Measurements from ENCODE around the gene ZNF512. TPM values are rescaled to one million over a fixed set of nuclear protein-coding genes. Genes with fewer than 3 reads are reported as not detected.
"Not testable (repeated sequence)": the region's sequence is repeated elsewhere in the genome, so short reads cannot be mapped to it uniquely, and the experiment has no call there.

The ZNF512 gene
- total RNA-seq, 5 donors from 2014 or later (not counting 1 experiment from before 2014, with no cell fraction given): 38.9 to 52.1 (median 49.7) TPM

DNA sequence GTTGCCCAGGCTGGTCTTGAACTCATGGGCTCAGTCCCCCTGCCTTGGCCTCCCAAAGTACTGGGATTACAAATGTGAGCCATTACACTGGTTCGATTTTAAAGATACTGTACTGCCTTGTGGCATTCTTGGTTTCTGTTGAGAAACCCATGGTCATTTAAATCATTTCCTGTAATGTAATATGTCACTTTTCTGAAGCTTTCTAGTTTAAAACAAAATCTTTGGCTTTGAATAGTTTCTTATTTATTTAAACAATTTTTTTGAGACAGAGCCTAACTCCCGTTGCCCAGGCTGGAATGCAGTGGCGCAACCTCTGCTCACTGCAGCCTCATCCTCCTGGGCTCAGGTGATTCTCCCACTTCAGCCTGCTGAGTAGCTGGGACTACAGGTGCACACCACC is 8.9 kb downstream of the ZNF512 start:
- ATAC-seq (replicated peaks in 1 of 4): no peak
- Histone ChIP-seq H3K36me3 (ENCODE audit: control insufficient read depth in 2 of 2, extremely low read depth in 1 of 2, insufficient read depth in 1 of 2, low read length in 1 of 2) (peaks cover 5 to 6% of the 10 kb centered on the region in 2 donors), H3K9me3 (peaks cover 5% of the 10 kb centered on the region), H3K4me1 (ENCODE audit: control insufficient read depth in 1 of 2, extremely low read depth in 1 of 2, insufficient read depth in 2 of 2, low read length in 2 of 2) (peaks cover 0 to 8% of the 10 kb centered on the region in 2 experiments), H3K4me3 (ENCODE audit: control insufficient read depth in 1 of 2, extremely low read depth in 1 of 2, low read length in 1 of 2) (no peak overlapping the region), H3K27me3 (replicated peaks in 1 of 2; ENCODE audit: control insufficient read depth in 2 of 2, extremely low read depth in 1 of 2, insufficient read depth in 2 of 2, low read length in 1 of 2) (no peaks in the 10 kb centered on the region), H3K27ac (ENCODE audit: low read length) (no peak overlapping the region)
- DNase-seq: no peak
- H3K4me1 Mint-ChIP-seq: peaks cover 29 to 48% (median 36%) of the 10 kb centered on the region in 3 donors
- peaks cover 0 to 28% (median 20%) of the 10 kb centered on the region in 3 donors for H3K9me3 Mint-ChIP-seq
- ChIA-PET POLR2A (interaction anchor here in 1 of 2 donors (0.6 kb wide), 1 partner anchor 1538 kb away, joined by 3 read pairs; no protein-coding TSS in a partner anchor), CTCF (interaction anchor here in 1 of 2 donors (0.7 kb wide), 1 partner anchor 27 kb away, joined by 5 read pairs; no protein-coding TSS in a partner anchor)
- H3K27ac Mint-ChIP-seq: no peak overlapping the region
- H3K27me3 Mint-ChIP-seq: no peaks in the 10 kb centered on the region
- peaks cover 57% of the 10 kb centered on the region for H3K36me3 Mint-ChIP-seq
- WGBS (ENCODE audit: insufficient coverage): no CpG with 5 or more reads among the region's 3 CpGs
- H3K4me3 Mint-ChIP-seq: no peak overlapping the region

- ATAC-seq (replicated peaks in 1 of 4) (no peak), DNase-seq (no peak)
- Mint-ChIP-seq H3K4me3 (no peak overlapping the region), H3K36me3 (peaks cover 55% of the 10 kb centered on the region), H3K27me3 (no peaks in the 10 kb centered on the region), H3K4me1 (peaks cover 33 to 50% (median 36%) of the 10 kb centered on the region in 3 donors), H3K27ac (no peak overlapping the region), H3K9me3 (peaks cover 0 to 28% (median 20%) of the 10 kb centered on the region in 3 donors)
- peaks cover 6 to 9% of the 10 kb centered on the region in 2 donors for H3K36me3 ChIP-seq (ENCODE audit: control insufficient read depth in 2 of 2, extremely low read depth in 1 of 2, insufficient read depth in 1 of 2, low read length in 1 of 2)
- CTCF ChIA-PET: interaction anchor here in 1 of 2 donors (0.6 to 0.7 kb wide), 2 partner anchors 103 to 106 kb away, joined by 4 to 6 read pairs; no protein-coding TSS in a partner anchor
- POLR2A ChIA-PET: interaction anchor here (0.7 kb wide), 2 partner anchors 30 to 161 kb away, joined by 4 to 6 read pairs; no protein-coding TSS in a partner anchor
- H3K27me3 ChIP-seq (replicated peaks in 1 of 2; ENCODE audit: control insufficient read depth in 2 of 2, extremely low read depth in 1 of 2, insufficient read depth in 2 of 2, low read length in 1 of 2): no peaks in the 10 kb centered on the region
- H3K4me3 ChIP-seq (ENCODE audit: control insufficient read depth in 1 of 2, extremely low read depth in 1 of 2, low read length in 1 of 2): no peak overlapping the region
- H3K27ac ChIP-seq (ENCODE audit: low read length): no peak overlapping the region
- peaks cover 2% of the 10 kb centered on the region for H3K9me3 ChIP-seq
- 100% methylated on average over 1 of the region's 2 CpGs for WGBS (ENCODE audit: insufficient coverage)
- H3K4me1 ChIP-seq (ENCODE audit: control insufficient read depth in 1 of 2, extremely low read depth in 1 of 2, insufficient read depth in 2 of 2, low read length in 2 of 2): peaks cover 0 to 8% of the 10 kb centered on the region in 2 experiments
These were observed 10.4 kb downstream of the ZNF512 start for GRCh38 chr2:27593240-27593639.

- Mint-ChIP-seq H3K4me1 (peaks cover 38 to 52% (median 41%) of the 10 kb centered on the region in 3 donors), H3K9me3 (peaks cover 0 to 28% (median 20%) of the 10 kb centered on the region in 3 donors), H3K36me3 (peaks cover 57% of the 10 kb centered on the region)
- H3K36me3 ChIP-seq (ENCODE audit: control insufficient read depth in 2 of 2, extremely low read depth in 1 of 2, insufficient read depth in 1 of 2, low read length in 1 of 2); H3K4me3 ChIP-seq (ENCODE audit: control insufficient read depth in 1 of 2, extremely low read depth in 1 of 2, low read length in 1 of 2); CTCF ChIA-PET; H3K27me3 Mint-ChIP-seq; POLR2A ChIA-PET; H3K27me3 ChIP-seq (replicated peaks in 1 of 2; ENCODE audit: control insufficient read depth in 2 of 2, extremely low read depth in 1 of 2, insufficient read depth in 2 of 2, low read length in 1 of 2); DNase-seq; ATAC-seq (replicated peaks in 1 of 4); H3K4me1 ChIP-seq (ENCODE audit: control insufficient read depth in 1 of 2, extremely low read depth in 1 of 2, insufficient read depth in 2 of 2, low read length in 2 of 2); H3K27ac ChIP-seq (ENCODE audit: low read length); H3K4me3 Mint-ChIP-seq; H3K9me3 ChIP-seq; H3K27ac Mint-ChIP-seq: not testable (repeated sequence)
- WGBS (ENCODE audit: insufficient coverage): 97% methylated on average over 30 of the region's 45 CpGs
These were observed 11.3 kb downstream of the ZNF512 start for GRCh38 chr2:27594020-27594703.

DNA sequence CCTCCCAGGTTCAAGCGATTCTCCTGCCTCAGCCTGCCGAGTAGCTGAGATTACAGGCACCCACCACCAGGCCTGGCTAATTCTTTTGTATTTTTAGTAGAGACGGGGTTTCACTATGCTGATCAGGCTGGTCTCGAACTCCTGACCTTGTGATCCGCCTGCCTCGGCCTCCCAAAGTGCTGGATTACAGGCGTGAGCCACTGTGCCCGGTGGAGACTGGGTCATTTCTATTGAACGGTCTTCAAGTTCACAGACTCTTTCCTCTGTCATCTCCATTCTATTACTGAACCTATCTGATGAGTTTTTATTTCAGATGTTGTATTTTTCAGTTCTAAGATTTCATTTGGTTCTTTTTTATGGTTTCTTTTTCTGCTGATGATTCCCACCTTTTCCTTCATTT is 12.6 kb downstream of the ZNF512 start:
- CTCF ChIA-PET; H3K4me3 Mint-ChIP-seq; H3K4me3 ChIP-seq (ENCODE audit: control insufficient read depth in 1 of 2, extremely low read depth in 1 of 2, low read length in 1 of 2); DNase-seq; H3K27me3 ChIP-seq (replicated peaks in 1 of 2; ENCODE audit: control insufficient read depth in 2 of 2, extremely low read depth in 1 of 2, insufficient read depth in 2 of 2, low read length in 1 of 2); H3K9me3 ChIP-seq; ATAC-seq (replicated peaks in 1 of 4); H3K27me3 Mint-ChIP-seq; H3K4me1 ChIP-seq (ENCODE audit: control insufficient read depth in 1 of 2, extremely low read depth in 1 of 2, insufficient read depth in 2 of 2, low read length in 2 of 2); H3K27ac Mint-ChIP-seq; POLR2A ChIA-PET; H3K27ac ChIP-seq (ENCODE audit: low read length): not testable (repeated sequence)
- H3K36me3 ChIP-seq (ENCODE audit: control insufficient read depth in 2 of 2, extremely low read depth in 1 of 2, insufficient read depth in 1 of 2, low read length in 1 of 2): peaks cover 6 to 20% of the 10 kb centered on the region in 2 donors
- peaks cover 54% of the 10 kb centered on the region for H3K36me3 Mint-ChIP-seq
- WGBS (ENCODE audit: insufficient coverage): 96% methylated on average over 3 of the region's 9 CpGs
- H3K4me1 Mint-ChIP-seq: peaks cover 37 to 52% (median 42%) of the 10 kb centered on the region in 3 donors
- H3K9me3 Mint-ChIP-seq: peaks cover 0 to 16% (median 10%) of the 10 kb centered on the region in 3 donors

DNA sequence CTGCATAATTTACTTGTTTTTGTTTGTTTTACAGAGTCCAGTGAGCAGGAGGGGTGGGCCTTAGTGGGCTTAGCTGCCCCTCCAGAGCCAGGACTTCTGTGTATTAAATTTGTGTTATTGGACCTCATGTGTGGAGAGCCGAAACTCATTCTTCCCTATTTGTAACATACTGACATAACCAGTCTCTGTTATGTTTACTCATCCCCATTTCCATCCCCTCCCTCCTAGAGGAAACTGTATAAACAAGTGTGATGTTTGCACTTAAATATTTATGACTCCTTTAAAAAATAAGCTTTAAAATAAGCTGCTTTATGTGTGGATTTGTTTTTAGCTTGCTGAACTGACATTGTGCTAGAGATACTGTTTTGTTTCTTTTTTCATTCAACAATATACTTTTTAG is 13.8 kb downstream of the ZNF512 start:
- H3K36me3 Mint-ChIP-seq: peaks cover 54% of the 10 kb centered on the region
- Histone ChIP-seq H3K4me1 (ENCODE audit: control insufficient read depth in 1 of 2, extremely low read depth in 1 of 2, insufficient read depth in 2 of 2, low read length in 2 of 2) (peaks cover 0 to 7% of the 10 kb centered on the region in 2 experiments), H3K9me3 (no peaks in the 10 kb centered on the region), H3K36me3 (ENCODE audit: control insufficient read depth in 2 of 2, extremely low read depth in 1 of 2, insufficient read depth in 1 of 2, low read length in 1 of 2) (peaks cover 6 to 31% of the 10 kb centered on the region in 2 donors), H3K27ac (ENCODE audit: low read length) (no peak overlapping the region), H3K4me3 (ENCODE audit: control insufficient read depth in 1 of 2, extremely low read depth in 1 of 2, low read length in 1 of 2) (no peak overlapping the region), H3K27me3 (replicated peaks in 1 of 2; ENCODE audit: control insufficient read depth in 2 of 2, extremely low read depth in 1 of 2, insufficient read depth in 2 of 2, low read length in 1 of 2) (no peaks in the 10 kb centered on the region)
- H3K4me3 Mint-ChIP-seq: no peak overlapping the region
- ATAC-seq (replicated peaks in 1 of 4) (no peak), DNase-seq (no peak)
- no peaks in the 10 kb centered on the region for H3K27me3 Mint-ChIP-seq
- peak overlapping the region in 1 of 2 donors; percentile 58 for H3K27ac Mint-ChIP-seq
- POLR2A ChIA-PET: interaction anchor here in 1 of 2 donors (0.6 kb wide), 2 partner anchors 129 to 1300 kb away, joined by 3 to 14 read pairs; no protein-coding TSS in a partner anchor
- peaks cover 0 to 11% (median 6%) of the 10 kb centered on the region in 3 donors for H3K9me3 Mint-ChIP-seq
- CTCF ChIA-PET: interaction anchor here in 1 of 2 donors (0.6 to 0.8 kb wide), 2 partner anchors 88 to 425 kb away, joined by 3 to 10 read pairs; no protein-coding TSS in a partner anchor
- no CpG with 5 or more reads among the region's 1 CpG for WGBS (ENCODE audit: insufficient coverage)
- H3K4me1 Mint-ChIP-seq: peaks cover 37 to 49% (median 44%) of the 10 kb centered on the region in 3 donors

DNA sequence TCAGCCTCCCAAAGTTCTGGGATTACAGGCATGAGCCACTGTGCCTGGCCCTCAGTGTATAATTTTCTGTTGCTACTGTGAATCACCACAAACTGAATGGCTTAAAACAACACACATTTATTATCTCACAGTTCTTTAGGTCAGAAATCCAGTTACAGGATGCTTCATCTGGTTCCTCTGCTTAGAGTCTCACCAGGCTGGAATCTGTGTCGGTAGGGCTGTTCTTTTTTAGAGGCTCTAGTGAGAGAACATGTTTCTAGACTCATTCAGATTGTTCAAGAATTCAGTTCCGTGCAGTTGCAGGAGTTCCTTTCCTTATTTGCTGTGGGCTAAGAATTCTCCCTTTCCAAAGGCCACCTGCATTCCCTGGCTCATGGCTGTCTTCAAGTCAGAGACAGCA is 23.8 kb downstream of the ZNF512 start:
- peaks cover 20 to 80% of the 10 kb centered on the region in 2 donors for H3K36me3 ChIP-seq (ENCODE audit: control insufficient read depth in 2 of 2, extremely low read depth in 1 of 2, insufficient read depth in 1 of 2, low read length in 1 of 2)
- H3K27ac Mint-ChIP-seq: no peak overlapping the region
- POLR2A ChIA-PET: no interaction called here
- ATAC-seq (replicated peaks in 1 of 4) (no peak), DNase-seq (no peak)
- peaks cover 55% of the 10 kb centered on the region for H3K36me3 Mint-ChIP-seq
- 86% methylated on average over 1 of the region's 2 CpGs for WGBS (ENCODE audit: insufficient coverage)
- CTCF ChIA-PET: no interaction called here
- no peaks in the 10 kb centered on the region for H3K4me1 ChIP-seq (ENCODE audit: control insufficient read depth in 1 of 2, extremely low read depth in 1 of 2, insufficient read depth in 2 of 2, low read length in 2 of 2)
- H3K4me3 ChIP-seq (ENCODE audit: control insufficient read depth in 1 of 2, extremely low read depth in 1 of 2, low read length in 1 of 2): no peak overlapping the region
- no peaks in the 10 kb centered on the region for H3K9me3 ChIP-seq
- H3K27me3 Mint-ChIP-seq: no peaks in the 10 kb centered on the region
- peaks cover 3 to 7% (median 4%) of the 10 kb centered on the region in 3 donors for H3K4me1 Mint-ChIP-seq
- H3K27me3 ChIP-seq (replicated peaks in 1 of 2; ENCODE audit: control insufficient read depth in 2 of 2, extremely low read depth in 1 of 2, insufficient read depth in 2 of 2, low read length in 1 of 2): no peaks in the 10 kb centered on the region
- no peak overlapping the region for H3K4me3 Mint-ChIP-seq
- no peak overlapping the region for H3K27ac ChIP-seq (ENCODE audit: low read length)
- H3K9me3 Mint-ChIP-seq: no peaks in the 10 kb centered on the region

All from T-cell (primary cell).